GM11168 (cell line): ENCODE measurements around the gene SPATA45.
"Not testable (repeated sequence)": the region's sequence is repeated elsewhere in the genome, so short reads cannot be mapped to it uniquely, and the experiment has no call there.

Experiments
- in situ Hi-C: fragments of 300-500 bp; cut with MboI; formaldehyde crosslinking; loops from one replicate; pipeline ENCODE4 v1.12.0; 2022; ENCODE audit warnings: low sequenced_read_pairs; ENCODE audit not compliant: unreplicated experiment

Gene SPATA45

GRCh38 chr1:212833211-212834207, 13.9 kb downstream of the SPATA45 start:
- in situ Hi-C loops = not testable (repeated sequence)

- in situ Hi-C loops = no loop called here
These were observed 19.1 kb downstream of the SPATA45 start for GRCh38 chr1:212828395-212828794.

GRCh38 chr1:212827831-212828278, 19.6 kb downstream of the SPATA45 start:
- in situ Hi-C loops = no loop called here

- in situ Hi-C loops = no loop called here
These were observed 20.2 kb downstream of the SPATA45 start for GRCh38 chr1:212827171-212827776.

GRCh38 chr1:212825798-212826452, 21.5 kb downstream of the SPATA45 start:
- in situ Hi-C loops = no loop called here

- in situ Hi-C loops = no loop called here
These were observed 23.2 kb downstream of the SPATA45 start for GRCh38 chr1:212824201-212824600.

GRCh38 chr1:212822956-212823355, 24.5 kb downstream of the SPATA45 start:
- in situ Hi-C loops = no loop called here

- in situ Hi-C loops = no loop called here
These were observed 26.5 kb downstream of the SPATA45 start for GRCh38 chr1:212820969-212821368.

- in situ Hi-C loops = loop anchor here (10.0 kb wide), 1 partner anchor 175 kb away; no protein-coding TSS in a partner anchor
These were observed 27.7 kb downstream of the SPATA45 start for GRCh38 chr1:212819726-212820125.

GRCh38 chr1:212816567-212817278, 30.7 kb downstream of the SPATA45 start:
- in situ Hi-C loops = loop anchor here (10.0 kb wide), 1 partner anchor 178 kb away; no protein-coding TSS in a partner anchor

- in situ Hi-C loops = loop anchor here (10.0 kb wide), 1 partner anchor 180 kb away; no protein-coding TSS in a partner anchor
These were observed 32.7 kb downstream of the SPATA45 start for GRCh38 chr1:212814537-212815334.

- in situ Hi-C loops = no loop called here
These were observed 41.7 kb downstream of the SPATA45 start for GRCh38 chr1:212805767-212806166.

- in situ Hi-C loops = no loop called here
These were observed 49.8 kb downstream of the SPATA45 start for GRCh38 chr1:212797681-212798080.

- in situ Hi-C loops = no loop called here
These were observed 52.9 kb downstream of the SPATA45 start for GRCh38 chr1:212794561-212795014.

- in situ Hi-C loops = no loop called here
These were observed 55.0 kb downstream of the SPATA45 start for GRCh38 chr1:212792396-212792908.

GRCh38 chr1:212791676-212792395, 55.6 kb downstream of the SPATA45 start, which contains the start of the genes NSL1 and TATDN3:
TSS of gene NSL1 (minus strand) at chr1:212791777. CDS start at chr1:212791763, 14 bp downstream.
TSS of gene TATDN3 (plus strand) at chr1:212791894. CDS start at chr1:212791922, 28 bp downstream.
- in situ Hi-C loops = no loop called here

GRCh38 chr1:212791261-212791675, 56.2 kb downstream of the SPATA45 start:
- in situ Hi-C loops = no loop called here

- in situ Hi-C loops = no loop called here
These were observed 61.6 kb downstream of the SPATA45 start for GRCh38 chr1:212785871-212786270.
